MM.1S (cell line): ENCODE data around the gene TTYH3.

Experiments used
- DNase-seq: peaks from one replicate; pipeline ENCODE4 v3.0.0-alpha.2; 2015
- H2AFZ ChIP-seq: fragments of 300-600 bp; sonication (generic); 2 replicates; pipeline ENCODE4 v1.6.0; 2016; ENCODE audit warnings: antibody characterized with exemption, low read length
- H3F3A ChIP-seq: fragments of 300-600 bp; sonication (generic); 2 replicates; pipeline ENCODE4 v1.6.1; 2016; ENCODE audit warnings: mild to moderate bottlenecking, antibody characterized with exemption, low read length, moderate library complexity, mixed read lengths; ENCODE audit not compliant: insufficient read depth
- H3K27ac ChIP-seq: fragments of 300-600 bp; sonication (generic); 2 replicates; pipeline ENCODE4 v1.5.1; 2016; ENCODE audit warnings: mild to moderate bottlenecking, low read length
- H3K27me3 ChIP-seq: fragments of 300-600 bp; sonication (generic); replicated peaks from 2 replicates; pipeline ENCODE4 v1.6.0; 2016; ENCODE audit warnings: low read length; ENCODE audit not compliant: insufficient read depth
- H3K36me3 ChIP-seq: fragments of 300-600 bp; sonication (generic); replicated peaks from 2 replicates; pipeline ENCODE4 v1.6.1; 2016; ENCODE audit warnings: mild to moderate bottlenecking, low read length, mixed read lengths; ENCODE audit not compliant: insufficient read depth
- H3K4me1 ChIP-seq: fragments of 300-600 bp; sonication (generic); 2 replicates; pipeline ENCODE4 v1.6.1; 2016; ENCODE audit warnings: low read length, mixed read lengths
- H3K4me2 ChIP-seq: fragments of 300-600 bp; sonication (generic); 2 replicates; pipeline ENCODE4 v1.6.0; 2016; ENCODE audit warnings: low read depth, low read length
- H3K4me3 ChIP-seq: fragments of 300-600 bp; sonication (generic); 2 replicates; pipeline ENCODE4 v1.5.1; 2016; ENCODE audit warnings: low read length, mixed read lengths
- H3K79me2 ChIP-seq: fragments of 300-600 bp; sonication (generic); 2 replicates; pipeline ENCODE4 v1.6.1; 2016; ENCODE audit warnings: mixed run types, low read length, mixed read lengths
- H3K9ac ChIP-seq: fragments of 300-600 bp; sonication (generic); 2 replicates; pipeline ENCODE4 v1.6.1; 2016; ENCODE audit warnings: low read length, mixed read lengths
- H3K9me2 ChIP-seq: fragments of 300-600 bp; sonication (generic); replicated peaks from 2 replicates; pipeline ENCODE4 v1.6.1; 2016; ENCODE audit warnings: mild to moderate bottlenecking, low read length, mixed read lengths; ENCODE audit not compliant: insufficient read depth
- H3K9me3 ChIP-seq: fragments of 300-600 bp; sonication (generic); replicated peaks from 2 replicates; pipeline ENCODE4 v1.6.1; 2016; ENCODE audit warnings: mild to moderate bottlenecking, low read length, mixed read lengths; ENCODE audit not compliant: insufficient read depth
- H4K20me1 ChIP-seq: fragments of 300-600 bp; sonication (generic); 2 replicates; pipeline ENCODE4 v1.6.1; 2016; ENCODE audit warnings: mild to moderate bottlenecking, low read length, moderate library complexity, mixed read lengths; ENCODE audit not compliant: insufficient read depth
- CTCF ChIP-seq: fragments of 300-600 bp; sonication (generic); IDR thresholded peaks from 2 replicates; pipeline ENCODE4 v1.5.1; 2016; ENCODE audit warnings: antibody characterized with exemption, low read length, mixed read lengths
- EZH2 ChIP-seq: fragments of 300-600 bp; sonication (generic); optimal IDR thresholded peaks from 2 replicates; pipeline ENCODE3; 2017; ENCODE audit warnings: low read depth, mild to moderate bottlenecking, antibody characterized with exemption, low read length, mixed read lengths
- EZH2phosphoT487 ChIP-seq: fragments of 300-600 bp; sonication (generic); IDR thresholded peaks from 2 replicates; pipeline ENCODE4 v1.6.1; 2018; ENCODE audit warnings: antibody characterized with exemption, low read length

The TTYH3 gene

GRCh38 chr7:2634267-2635145 is 2.7 kb downstream of the TTYH3 start:
- no peaks in the 10 kb centered on the region for H3K9me3 ChIP-seq
- H3K4me3 ChIP-seq: no peak overlapping the region

GRCh38 chr7:2635148-2635668 is 3.4 kb downstream of the TTYH3 start:
- TF ChIP-seq EZH2phosphoT487: no peak
- TF ChIP-seq CTCF: no peak
- TF ChIP-seq EZH2: no peak
- Histone ChIP-seq H4K20me1 (no peaks in the 10 kb centered on the region), H3K79me2 (no peaks in the 10 kb centered on the region), H3K4me2 (no peak overlapping the region), H3F3A (no peaks in the 10 kb centered on the region), H2AFZ (no peak overlapping the region), H3K4me3 (no peak overlapping the region), H3K27ac (no peak overlapping the region), H3K9ac (no peak overlapping the region), H3K4me1 (no peaks in the 10 kb centered on the region), H3K9me3 (no peaks in the 10 kb centered on the region), H3K27me3 (peaks cover 85% of the 10 kb centered on the region), H3K9me2 (no peaks in the 10 kb centered on the region), H3K36me3 (no peaks in the 10 kb centered on the region)
- no peak for DNase-seq

More at GRCh38 chr7:2634267-2635145, 2.7 kb downstream of the TTYH3 start:
- Histone ChIP-seq H3K9me2 (no peaks in the 10 kb centered on the region), H3F3A (no peaks in the 10 kb centered on the region), H3K36me3 (no peaks in the 10 kb centered on the region), H3K79me2 (no peaks in the 10 kb centered on the region), H3K27ac (no peak overlapping the region), H3K9ac (no peak overlapping the region), H3K4me2 (no peak overlapping the region), H3K4me1 (no peaks in the 10 kb centered on the region), H3K27me3 (peaks cover 85% of the 10 kb centered on the region), H4K20me1 (no peaks in the 10 kb centered on the region), H2AFZ (no peak overlapping the region)
- TF ChIP-seq CTCF (no peak), EZH2 (no peak), EZH2phosphoT487 (no peak)
- no peak for DNase-seq

GRCh38 chr7:2635810-2636701 is 4.3 kb downstream of the TTYH3 start:
- Histone ChIP-seq H3K4me1 (no peaks in the 10 kb centered on the region), H3K9me3 (no peaks in the 10 kb centered on the region), H3K36me3 (no peaks in the 10 kb centered on the region), H3K4me2 (no peak overlapping the region), H3F3A (no peaks in the 10 kb centered on the region), H3K27me3 (peaks cover 88% of the 10 kb centered on the region), H3K4me3 (no peak overlapping the region), H3K27ac (no peak overlapping the region), H3K79me2 (no peaks in the 10 kb centered on the region), H4K20me1 (no peaks in the 10 kb centered on the region), H3K9ac (no peak overlapping the region), H2AFZ (no peak overlapping the region), H3K9me2 (no peaks in the 10 kb centered on the region)
- no peak for DNase-seq
- TF ChIP-seq EZH2: no peak
- no peak for TF ChIP-seq CTCF
- no peak for TF ChIP-seq EZH2phosphoT487
